CD4-positive, alpha-beta memory T cell (primary cell): ENCODE results near the gene PYGO2. TPM values are rescaled to one million over a fixed set of nuclear protein-coding genes. Genes with fewer than 3 reads are reported as not detected.

Source experiments
- CTCF ChIA-PET: fragments of 350-600 bp; sonication (Branson Sonifier 250); formaldehyde crosslinking; loops from one replicate; lab custom pipeline; 2021; ENCODE audit warnings: inconsistent platforms; ENCODE audit not compliant: partially characterized antibody; lab: Charles Lee
- POLR2A ChIA-PET: fragments of 350-600 bp; sonication (Branson Sonifier 250); formaldehyde crosslinking; loops from one replicate; lab custom pipeline; 2021; ENCODE audit not compliant: partially characterized antibody; lab: Charles Lee
- DNase-seq, 5 donors: peaks; one replicate each; pipeline versions ENCODE4 v3.0.0 to v3.0.0-alpha.2; 2020 to 2022; ENCODE audit warnings: mixed read lengths in 1 of 5
- H3K27ac ChIP-seq: one replicate; pipeline ENCODE4 v1.7.0; 2013; ENCODE audit warnings: low read depth, low read length
- H3K27me3 ChIP-seq: 2 replicates; pipeline ENCODE4 v1.7.0; 2013; ENCODE audit warnings: mild to moderate bottlenecking, low read length, moderate library complexity; ENCODE audit not compliant: insufficient read depth
- H3K36me3 ChIP-seq: 2 replicates; pipeline ENCODE4 v1.7.0; 2013; ENCODE audit warnings: mild to moderate bottlenecking, low read length, moderate library complexity; ENCODE audit not compliant: insufficient read depth
- H3K4me1 ChIP-seq: 2 replicates; pipeline ENCODE4 v1.7.0; 2013; ENCODE audit warnings: mild to moderate bottlenecking, low read length, moderate library complexity; ENCODE audit not compliant: insufficient read depth
- H3K4me3 ChIP-seq, 2 donors: one replicate each; pipeline ENCODE4 v1.7.0; 2013; ENCODE audit warnings: low read length in 2 of 2, mild to moderate bottlenecking in 1 of 2
- H3K9me3 ChIP-seq, 2 donors: one replicate each; pipeline ENCODE4 v1.7.0; 2013; ENCODE audit warnings: low read length in 2 of 2, control low read depth in 1 of 2; ENCODE audit not compliant: control insufficient read depth in 1 of 2
- H3K27ac Mint-ChIP-seq, 7 donors: one replicate each; pipeline ENCODE4 v1.8.0; 2020 to 2021; ENCODE audit warnings: mixed read lengths in 7 of 7, mild to moderate bottlenecking in 6 of 7, inconsistent platforms in 3 of 7, moderate library complexity in 3 of 7
- H3K27me3 Mint-ChIP-seq, 2 donors: one replicate each; pipeline ENCODE4 v1.8.0; 2020 to 2021; ENCODE audit warnings: mixed read lengths in 2 of 2
- H3K36me3 Mint-ChIP-seq, 2 donors: one replicate each; pipeline ENCODE4 v1.8.0; 2020 to 2021; ENCODE audit warnings: mixed read lengths in 2 of 2, inconsistent platforms in 1 of 2, mild to moderate bottlenecking in 1 of 2
- H3K4me1 Mint-ChIP-seq, 4 donors: one replicate each; pipeline ENCODE4 v1.8.0; 2020 to 2021; ENCODE audit warnings: mixed read lengths in 4 of 4, mild to moderate bottlenecking in 1 of 4
- H3K4me3 Mint-ChIP-seq, 8 donors: one replicate each; pipeline ENCODE4 v1.8.0; 2020 to 2021; ENCODE audit warnings: mixed read lengths in 8 of 8, mild to moderate bottlenecking in 7 of 8, moderate library complexity in 6 of 8, inconsistent platforms in 3 of 8
- H3K9me3 Mint-ChIP-seq, 8 donors: one replicate each; pipeline ENCODE4 v1.8.0; 2020 to 2021; ENCODE audit warnings: mixed read lengths in 8 of 8, mild to moderate bottlenecking in 5 of 8, inconsistent platforms in 3 of 8, moderate library complexity in 1 of 8
- intact Hi-C: fragments of 100-400 bp; cut with micrococcal nuclease; formaldehyde crosslinking; loops from one replicate; pipeline ENCODE4 v1.15.1; 2023
- polyA plus RNA-seq, 2 donors: library from polyadenylated mRNA; unstranded; fragments of 300-500 nt; fragmentation: Illumina TruSeq; gene quantifications; one replicate each; pipeline ENCODE4 v1.2.3, GENCODE V29; 2021
- total RNA-seq, 2 experiments: library from RNA; stranded (reverse); gene quantifications; one replicate each; pipeline ENCODE4 v1.2.3, GENCODE V29; 2021

Gene PYGO2
- total and polyA plus RNA-seq, 4 experiments from 2014 or later = 22.5 to 80.2 (median 66.3) TPM

DNA sequence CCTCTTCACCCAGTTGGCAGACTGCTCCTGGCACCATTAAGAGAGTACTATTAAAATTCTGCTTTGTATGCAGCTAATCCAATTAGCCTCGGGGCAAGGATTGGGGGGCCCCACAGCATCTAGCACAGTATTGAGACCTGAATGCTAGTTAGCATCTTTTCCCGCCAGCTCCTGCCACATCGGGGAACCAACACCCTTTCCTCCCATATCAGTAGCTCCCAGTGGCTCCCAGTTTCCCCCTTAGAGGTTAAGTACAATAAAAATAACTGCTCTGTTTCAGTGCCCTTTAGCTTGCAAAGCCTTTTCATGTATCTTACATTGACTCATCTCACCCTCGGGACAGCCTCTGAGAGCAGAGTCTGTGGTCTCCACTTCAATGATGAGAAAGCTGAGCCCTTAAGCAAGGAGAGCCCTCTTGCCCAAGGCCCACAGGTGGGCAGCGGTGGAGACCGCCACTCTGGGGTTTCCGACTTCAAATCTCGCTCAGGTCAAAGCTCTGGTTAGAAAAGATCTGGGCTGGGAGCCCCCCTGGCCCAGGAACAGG, 20.9 kb downstream of the PYGO2 start:
- H3K36me3 Mint-ChIP-seq = peaks cover 0 to 35% of the 10 kb centered on the region in 2 donors

DNA sequence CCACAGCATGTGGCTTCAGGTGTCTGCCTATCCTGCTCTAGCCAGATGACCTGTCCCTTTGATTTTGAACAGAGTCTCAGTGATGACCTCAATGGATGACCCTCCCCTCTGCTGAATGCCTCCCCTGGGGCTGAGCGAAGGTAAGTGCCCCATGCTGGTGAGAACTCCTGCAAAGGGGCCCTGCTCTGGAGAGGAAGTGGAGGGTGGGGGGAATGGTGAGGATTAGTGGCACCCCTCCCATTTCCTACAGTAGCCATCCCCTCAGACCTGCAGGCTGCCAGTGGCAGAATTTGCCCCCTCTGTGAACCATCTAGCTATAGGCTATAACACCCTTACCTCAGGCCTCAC, 21.4 kb downstream of the PYGO2 start:
- H3K4me1 ChIP-seq = peaks cover 87% of the 10 kb centered on the region
- peaks cover 0 to 30% of the 10 kb centered on the region in 2 donors for H3K36me3 Mint-ChIP-seq
- peak overlapping the region in 7 of 8 donors; percentile 36 to 70 (median 63) for H3K4me3 Mint-ChIP-seq
- no peak overlapping the region for H3K4me3 ChIP-seq
- H3K27ac Mint-ChIP-seq = peak overlapping the region; percentile 90 to 97 (median 93)
- peaks cover 0 to 2% (median 0%) of the 10 kb centered on the region in 8 donors for H3K9me3 Mint-ChIP-seq
- H3K4me1 Mint-ChIP-seq = peaks cover 53 to 92% (median 73%) of the 10 kb centered on the region in 4 donors
- H3K9me3 ChIP-seq = no peaks in the 10 kb centered on the region
- H3K27me3 Mint-ChIP-seq = no peaks in the 10 kb centered on the region
- ChIA-PET CTCF (interaction anchor here (0.6 to 8.0 kb wide), 9 partner anchors 13 to 381 kb away, joined by 3 to 65 read pairs (median 3); partner anchors contain the start of genes PBXIP1 and PYGO2), POLR2A (interaction anchor here (0.8 to 1.8 kb wide), 8 partner anchors 9 to 381 kb away, joined by 3 to 6 read pairs (median 4); partner anchors contain the start of genes CKS1B and FLAD1)
- no peak for DNase-seq
- H3K27me3 ChIP-seq = no peaks in the 10 kb centered on the region
- intact Hi-C loops = no loop called here
- H3K27ac ChIP-seq = peak overlapping the region; percentile 82
- H3K36me3 ChIP-seq = peaks cover 14% of the 10 kb centered on the region

More for the DNA sequence above, 20.9 kb downstream of the PYGO2 start:
- no peak for DNase-seq
- Histone ChIP-seq H3K4me3 (no peak overlapping the region), H3K27me3 (no peaks in the 10 kb centered on the region), H3K36me3 (peaks cover 19% of the 10 kb centered on the region), H3K27ac (peak overlapping the region; percentile 82), H3K4me1 (peaks cover 83% of the 10 kb centered on the region), H3K9me3 (no peaks in the 10 kb centered on the region)
- no peaks in the 10 kb centered on the region for H3K27me3 Mint-ChIP-seq
- peaks cover 53 to 87% (median 69%) of the 10 kb centered on the region in 4 donors for H3K4me1 Mint-ChIP-seq
- peak overlapping the region in 6 of 8 donors; percentile 49 to 70 (median 65) for H3K4me3 Mint-ChIP-seq
- CTCF ChIA-PET = interaction anchor here (0.9 to 8.0 kb wide), 9 partner anchors 12 to 381 kb away, joined by 3 to 65 read pairs (median 3); partner anchors contain the start of genes PBXIP1 and PYGO2
- intact Hi-C loops = no loop called here
- POLR2A ChIA-PET = interaction anchor here (0.7 to 1.8 kb wide), 9 partner anchors 8 to 381 kb away, joined by 3 to 6 read pairs (median 4); partner anchors contain the start of genes CKS1B and FLAD1
- H3K27ac Mint-ChIP-seq = peak overlapping the region; percentile 90 to 97 (median 93)
- peaks cover 0 to 2% (median 0%) of the 10 kb centered on the region in 8 donors for H3K9me3 Mint-ChIP-seq

- peaks cover under 1% of the 10 kb centered on the region for H3K36me3 ChIP-seq
- Mint-ChIP-seq H3K27ac (peak overlapping the region; percentile 92 to 100 (median 97)), H3K27me3 (no peaks in the 10 kb centered on the region), H3K9me3 (no peaks in the 10 kb centered on the region), H3K36me3 (peaks cover 0 to 19% of the 10 kb centered on the region in 2 donors), H3K4me1 (peaks cover 51 to 90% (median 77%) of the 10 kb centered on the region in 4 donors), H3K4me3 (peak overlapping the region; percentile 55 to 99 (median 71))
- H3K27ac ChIP-seq = peak overlapping the region; percentile 96
- H3K27me3 ChIP-seq = no peaks in the 10 kb centered on the region
- H3K4me1 ChIP-seq = peaks cover 76% of the 10 kb centered on the region
- intact Hi-C loops = loop anchor here (5.0 kb wide), 2 partner anchors 383 to 462 kb away; partner anchors contain the start of gene RUSC1
- no peaks in the 10 kb centered on the region for H3K9me3 ChIP-seq
- H3K4me3 ChIP-seq = no peak overlapping the region
- DNase-seq = no peak
- CTCF ChIA-PET = interaction anchor here (0.7 to 8.0 kb wide), 5 partner anchors 14 to 379 kb away, joined by 3 to 65 read pairs (median 7); partner anchors contain the start of genes PBXIP1 and PYGO2
- POLR2A ChIA-PET = interaction anchor here (0.6 to 4.0 kb wide), 8 partner anchors 10 to 379 kb away, joined by 3 to 51 read pairs (median 14); partner anchors contain the start of genes FLAD1 and PYGO2
Measured at GRCh38 chr1:154938604-154939399, 22.8 kb downstream of the PYGO2 start.

GRCh38 chr1:154937988-154938386, 23.6 kb downstream of the PYGO2 start:
- POLR2A ChIA-PET = interaction anchor here (0.6 to 4.0 kb wide), 11 partner anchors 10 to 378 kb away, joined by 3 to 51 read pairs (median 17); partner anchors contain the start of genes CKS1B, FLAD1, PYGO2 and SHC1

GRCh38 chr1:154937085-154937987, 24.2 kb downstream of the PYGO2 start:
- no peaks in the 10 kb centered on the region for H3K27me3 Mint-ChIP-seq
- H3K36me3 Mint-ChIP-seq = peaks cover 0 to 10% of the 10 kb centered on the region in 2 donors
- DNase-seq = peak; percentile 96 to 98 (median 97)
- peak overlapping the region; percentile 97 to 100 (median 99) for H3K27ac Mint-ChIP-seq
- Histone ChIP-seq H3K27me3 (no peaks in the 10 kb centered on the region), H3K27ac (peak overlapping the region; percentile 96), H3K9me3 (no peaks in the 10 kb centered on the region), H3K4me3 (peak overlapping the region; percentile 51 to 93), H3K36me3 (no peaks in the 10 kb centered on the region), H3K4me1 (peaks cover 61% of the 10 kb centered on the region)
- POLR2A ChIA-PET = interaction anchor here (0.6 to 4.0 kb wide), 33 partner anchors 8 to 947 kb away, joined by 3 to 51 read pairs (median 7); partner anchors contain the start of genes ADAM15, ADAR, CKS1B and EFNA4
- H3K4me3 Mint-ChIP-seq = peak overlapping the region; percentile 93 to 99 (median 97)
- no peaks in the 10 kb centered on the region for H3K9me3 Mint-ChIP-seq
- intact Hi-C loops = loop anchor here (1.0 to 5.0 kb wide), 8 partner anchors 18 to 460 kb away; partner anchors contain the start of genes ADAR, CKS1B, PYGO2 and RUSC1
- H3K4me1 Mint-ChIP-seq = peaks cover 40 to 77% (median 64%) of the 10 kb centered on the region in 4 donors
- CTCF ChIA-PET = interaction anchor here (0.7 to 8.0 kb wide), 21 partner anchors 9 to 378 kb away, joined by 3 to 65 read pairs (median 5); partner anchors contain the start of genes ADAM15, FLAD1, PBXIP1 and PYGO2

More at GRCh38 chr1:154937988-154938386, 23.6 kb downstream of the PYGO2 start:
- Histone ChIP-seq H3K4me1 (peaks cover 68% of the 10 kb centered on the region), H3K27ac (peak overlapping the region; percentile 96), H3K27me3 (no peaks in the 10 kb centered on the region), H3K36me3 (no peaks in the 10 kb centered on the region), H3K9me3 (no peaks in the 10 kb centered on the region), H3K4me3 (peak overlapping the region; percentile 51 to 93)
- peaks cover 0 to 14% of the 10 kb centered on the region in 2 donors for H3K36me3 Mint-ChIP-seq
- H3K4me1 Mint-ChIP-seq = peaks cover 47 to 83% (median 70%) of the 10 kb centered on the region in 4 donors
- CTCF ChIA-PET = interaction anchor here (0.7 to 8.0 kb wide), 6 partner anchors 15 to 378 kb away, joined by 3 to 65 read pairs (median 6); partner anchors contain the start of gene PBXIP1
- H3K4me3 Mint-ChIP-seq = peak overlapping the region; percentile 93 to 99 (median 97)
- no peaks in the 10 kb centered on the region for H3K27me3 Mint-ChIP-seq
- intact Hi-C loops = loop anchor here (1.0 to 5.0 kb wide), 8 partner anchors 17 to 461 kb away; partner anchors contain the start of genes ADAR, CKS1B, PYGO2 and RUSC1
- peak overlapping the region; percentile 97 to 100 (median 99) for H3K27ac Mint-ChIP-seq
- no peaks in the 10 kb centered on the region for H3K9me3 Mint-ChIP-seq
- DNase-seq = no peak
